OCI-LY7 (cell line): ENCODE measurements around the gene COQ8A.

Experiments used
- CTCF ChIP-seq: fragments of 200-600 bp; sonication (generic); conservative IDR thresholded peaks from 2 replicates; pipeline ENCODE4 v1.5.1; 2014; ENCODE audit warnings: mild to moderate bottlenecking, antibody characterized with exemption, low read length, moderate library complexity, mixed read lengths
- EZH2phosphoT487 ChIP-seq: fragments of 200-600 bp; sonication (generic); IDR thresholded peaks from 2 replicates; pipeline ENCODE4 v1.6.1; 2018; ENCODE audit warnings: low read depth, borderline replicate concordance, mild to moderate bottlenecking, mixed run types, antibody characterized with exemption, low read length, moderate library complexity, mixed read lengths

GRCh38 chr1:226978432-226979114 is 38.5 kb downstream of the COQ8A start:
- TF ChIP-seq CTCF (no peak), EZH2phosphoT487 (no peak)
